GM12891 (cell line): ENCODE data around the gene FSCN2. TPM values are rescaled to one million over a fixed set of nuclear protein-coding genes. Genes with fewer than 3 reads are reported as not detected.

Source experiments
- DNase-seq: peaks from one replicate; pipeline ENCODE4 v3.0.0; 2011; ENCODE audit warnings: low spot score; ENCODE audit not compliant: insufficient read length
- FAIRE-seq: peaks from 2 replicates; lab custom pipeline; 2011; peaks lifted over from hg19 to GRCh38; lab: Jason Lieb, UNC
- PAX5 ChIP-seq: IDR thresholded peaks from 2 replicates; pipeline ENCODE4 v1.6.1; 2011; ENCODE audit warnings: low read length, moderate library complexity, mild to moderate bottlenecking; ENCODE audit not compliant: insufficient read depth, severe bottlenecking
- POLR2A ChIP-seq: IDR thresholded peaks from 2 replicates; pipeline ENCODE4 v1.6.1; 2011; ENCODE audit warnings: low read depth, low read length, control low read depth
- POLR2AphosphoS5 ChIP-seq: IDR thresholded peaks from 2 replicates; pipeline ENCODE4 v1.6.1; 2011; ENCODE audit warnings: low read depth, low read length, control low read depth
- POU2F2 ChIP-seq: IDR thresholded peaks from 2 replicates; pipeline ENCODE4 v1.6.1; 2011; ENCODE audit warnings: low read depth, mild to moderate bottlenecking, control low read depth, low read length, moderate library complexity
- SPI1 ChIP-seq: IDR thresholded peaks from 2 replicates; pipeline ENCODE4 v1.6.1; 2011; ENCODE audit warnings: low read depth, low read length, control low read depth
- TAF1 ChIP-seq: IDR thresholded peaks from 2 replicates; pipeline ENCODE4 v1.6.1; 2011; ENCODE audit warnings: low read depth, low read length, control low read depth
- polyA plus RNA-seq: library from polyadenylated mRNA; unstranded; fragments of >200 nt; gene quantifications from one replicate; pipeline ENCODE4 v1.2.1, GENCODE V29; 2012; ENCODE audit warnings: low read depth, missing spikeins, inconsistent platforms; ENCODE audit not compliant: missing spikeins

FSCN2 gene, protein sequence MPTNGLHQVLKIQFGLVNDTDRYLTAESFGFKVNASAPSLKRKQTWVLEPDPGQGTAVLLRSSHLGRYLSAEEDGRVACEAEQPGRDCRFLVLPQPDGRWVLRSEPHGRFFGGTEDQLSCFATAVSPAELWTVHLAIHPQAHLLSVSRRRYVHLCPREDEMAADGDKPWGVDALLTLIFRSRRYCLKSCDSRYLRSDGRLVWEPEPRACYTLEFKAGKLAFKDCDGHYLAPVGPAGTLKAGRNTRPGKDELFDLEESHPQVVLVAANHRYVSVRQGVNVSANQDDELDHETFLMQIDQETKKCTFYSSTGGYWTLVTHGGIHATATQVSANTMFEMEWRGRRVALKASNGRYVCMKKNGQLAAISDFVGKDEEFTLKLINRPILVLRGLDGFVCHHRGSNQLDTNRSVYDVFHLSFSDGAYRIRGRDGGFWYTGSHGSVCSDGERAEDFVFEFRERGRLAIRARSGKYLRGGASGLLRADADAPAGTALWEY
- 1.5 TPM for polyA plus RNA-seq

DNA sequence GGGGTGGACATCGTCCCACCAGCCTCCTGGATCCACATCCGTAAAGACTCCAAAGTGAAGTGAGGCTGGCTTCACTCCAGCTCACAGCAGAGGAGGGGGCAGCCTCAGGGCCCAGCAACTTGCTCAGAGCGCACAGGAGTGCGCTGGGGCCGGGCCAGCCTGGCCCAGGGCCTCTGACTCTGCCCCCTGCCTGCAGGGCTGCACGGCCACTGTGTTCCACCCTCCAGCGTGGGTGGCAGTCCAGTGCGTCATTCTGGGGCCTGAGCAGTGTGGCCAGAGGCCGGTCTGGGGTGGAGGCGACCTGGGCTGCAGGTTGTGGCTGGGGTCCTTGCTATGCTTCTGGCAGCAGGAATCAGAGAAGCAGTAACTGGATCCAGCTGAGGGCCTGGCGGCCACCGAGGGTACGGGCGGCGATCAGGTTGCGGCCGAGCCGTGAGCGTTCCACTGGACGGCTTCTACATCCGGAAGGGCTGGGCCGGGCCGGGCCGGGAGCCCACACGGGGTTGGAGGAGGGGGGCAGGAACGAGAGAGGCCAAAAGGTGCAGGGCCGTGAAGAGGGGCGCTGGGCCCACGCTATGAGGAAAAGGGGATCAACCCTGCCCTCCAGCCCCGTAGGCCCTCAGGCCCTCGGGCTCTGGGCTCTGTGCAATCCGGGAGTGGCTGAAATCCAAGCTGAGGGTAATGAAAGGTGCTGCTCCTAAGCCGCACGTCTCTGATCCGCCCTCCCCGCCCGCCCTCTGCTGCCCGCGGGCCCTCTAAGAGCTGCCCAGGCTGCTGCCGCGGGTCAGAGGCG, at the start of gene FSCN2:
FSCN2 (plus strand) TSS at position 787 of the 793 bp plus-strand sequence. CDS start 155 bp downstream, outside the sequence.
- FAIRE-seq (no peak), DNase-seq (no peak)
- no peak for TF ChIP-seq SPI1
- TF ChIP-seq POLR2A: no peak
- TF ChIP-seq TAF1: no peak
- no peak for TF ChIP-seq POU2F2
- TF ChIP-seq POLR2AphosphoS5: no peak
- TF ChIP-seq PAX5: no peak

DNA sequence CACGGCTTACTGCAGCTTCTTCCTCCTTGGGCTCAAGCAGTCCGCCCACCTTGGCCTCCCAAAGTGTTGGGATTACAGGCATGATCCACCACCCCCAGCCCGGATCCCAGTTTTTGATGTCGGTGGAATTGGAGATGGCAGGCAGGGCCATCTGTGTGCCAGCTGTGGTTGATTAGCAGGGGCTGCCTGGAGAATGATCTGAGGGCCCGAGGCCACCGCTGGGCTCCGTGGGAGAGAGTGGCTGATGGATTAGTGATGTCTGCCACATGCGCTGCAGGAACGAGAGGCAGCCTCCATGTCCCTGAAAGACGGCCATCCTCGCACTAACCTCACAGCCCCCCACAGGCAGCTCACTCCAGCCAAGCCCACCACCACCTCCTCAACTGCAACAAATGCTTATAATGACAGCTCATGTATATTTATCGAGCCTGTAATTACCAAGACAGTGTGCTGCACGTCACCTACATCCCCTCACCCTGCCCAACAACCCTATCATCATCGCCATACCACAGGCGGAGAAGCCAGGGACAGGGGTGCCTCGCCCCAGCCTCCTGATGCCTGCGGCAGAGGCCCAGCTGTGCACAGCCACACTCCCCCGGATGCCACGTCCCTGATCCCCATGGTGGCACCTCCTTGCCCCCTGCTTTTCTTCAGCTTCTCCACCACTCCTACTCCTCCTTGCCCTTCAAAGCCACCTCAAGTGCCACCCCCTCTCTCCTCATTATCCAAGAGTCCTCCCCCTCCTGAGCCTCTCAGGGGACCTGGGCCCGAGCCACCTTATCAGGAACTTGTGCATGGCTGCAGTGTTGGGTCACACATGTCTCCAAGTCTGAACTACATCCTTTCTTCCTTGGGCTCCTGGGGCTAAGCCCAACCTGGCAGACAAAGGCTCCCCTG, 48.8 kb upstream of the FSCN2 start:
- TF ChIP-seq POLR2AphosphoS5 (no peak), TAF1 (no peak), POU2F2 (no peak), POLR2A (no peak), PAX5 (no peak), SPI1 (no peak)
- no peak for FAIRE-seq
- no peak for DNase-seq

DNA sequence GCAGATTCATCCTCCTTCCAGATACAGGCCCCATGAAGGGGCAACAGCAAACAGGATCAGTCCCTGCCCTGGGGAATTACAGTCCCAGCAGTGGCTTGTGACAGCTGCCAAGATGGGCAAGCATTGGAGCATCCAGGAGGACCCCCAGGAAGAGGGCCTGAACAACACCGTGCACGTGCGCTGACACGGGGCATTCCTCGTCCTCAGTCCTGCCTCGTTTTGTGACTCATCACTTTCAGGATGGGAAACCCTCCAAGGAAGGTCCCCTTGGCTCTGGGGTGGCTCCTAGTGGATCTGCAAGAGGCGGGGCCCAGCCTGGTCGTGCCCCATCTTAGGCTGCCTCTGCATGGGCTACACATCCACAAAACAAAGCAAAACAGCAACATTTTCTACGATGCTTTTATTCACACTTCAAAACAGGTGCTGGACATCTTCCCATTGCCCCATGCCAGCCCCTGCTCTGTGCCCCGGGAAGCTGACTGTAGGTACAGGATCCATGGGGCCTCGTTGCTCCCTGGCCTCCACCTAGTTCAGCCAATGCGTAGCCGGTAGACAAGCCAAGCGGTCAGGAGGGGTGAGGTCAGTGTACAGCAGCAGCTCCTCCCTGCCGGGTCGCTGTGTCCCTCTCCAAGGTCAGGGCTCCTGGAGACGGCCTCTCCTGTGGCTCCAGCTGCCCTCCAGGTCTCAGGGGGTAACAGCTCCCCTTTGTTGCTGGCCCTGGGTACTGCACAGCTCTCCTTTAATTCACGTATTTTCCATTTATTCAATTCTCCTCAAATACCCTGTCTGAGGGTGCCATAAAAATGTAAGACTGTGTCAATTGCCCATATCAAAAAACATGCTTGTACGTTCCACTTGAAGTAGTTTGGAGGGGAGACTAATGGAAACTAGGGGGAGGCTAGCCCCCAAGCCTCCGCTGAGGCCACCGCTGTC, 47.8 kb upstream of the FSCN2 start:
- FAIRE-seq (no peak), DNase-seq (no peak)
- TF ChIP-seq POLR2AphosphoS5 (no peak), SPI1 (no peak)

DNA sequence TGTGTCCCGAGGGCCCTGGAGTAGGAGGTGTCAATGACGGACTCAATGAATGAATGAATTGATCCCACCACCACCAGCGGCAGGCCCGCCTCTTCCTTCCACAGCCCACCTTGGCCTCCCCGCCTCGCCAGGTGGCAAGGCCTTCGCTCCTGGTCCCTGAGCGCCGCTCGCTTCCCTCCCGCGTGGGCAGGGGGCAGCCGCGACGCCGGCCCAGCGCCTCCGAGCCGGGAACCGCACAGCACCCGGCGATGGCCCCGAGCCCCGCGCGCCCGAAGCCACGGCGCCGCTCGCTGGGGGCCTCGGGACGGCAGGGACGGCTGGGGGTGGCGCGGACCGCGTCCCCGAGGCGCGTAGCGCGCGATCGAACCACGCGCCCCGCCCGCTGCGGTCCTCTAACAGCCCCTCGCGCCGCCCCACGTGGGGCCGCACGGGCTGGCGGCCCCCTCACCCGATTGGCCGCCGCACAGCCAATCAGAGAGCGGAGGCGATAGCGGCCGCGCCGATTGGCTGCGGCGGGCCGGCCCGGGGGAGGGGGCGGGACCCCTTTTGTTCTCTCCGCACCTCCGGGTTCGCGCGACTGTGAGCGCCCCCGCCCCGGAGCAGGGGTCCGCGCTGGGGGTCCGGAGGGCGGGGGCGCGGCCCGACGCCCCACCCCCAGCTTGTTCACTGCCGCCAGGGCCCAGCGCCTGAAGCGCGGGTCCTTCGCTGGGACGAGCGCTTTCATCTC, 46.9 kb upstream of the FSCN2 start:
- TF ChIP-seq TAF1: no peak
- TF ChIP-seq SPI1: no peak
- no peak for TF ChIP-seq POLR2AphosphoS5
- no peak for TF ChIP-seq PAX5
- TF ChIP-seq POU2F2: no peak
- no peak for TF ChIP-seq POLR2A
- FAIRE-seq (no peak), DNase-seq (no peak)

DNA sequence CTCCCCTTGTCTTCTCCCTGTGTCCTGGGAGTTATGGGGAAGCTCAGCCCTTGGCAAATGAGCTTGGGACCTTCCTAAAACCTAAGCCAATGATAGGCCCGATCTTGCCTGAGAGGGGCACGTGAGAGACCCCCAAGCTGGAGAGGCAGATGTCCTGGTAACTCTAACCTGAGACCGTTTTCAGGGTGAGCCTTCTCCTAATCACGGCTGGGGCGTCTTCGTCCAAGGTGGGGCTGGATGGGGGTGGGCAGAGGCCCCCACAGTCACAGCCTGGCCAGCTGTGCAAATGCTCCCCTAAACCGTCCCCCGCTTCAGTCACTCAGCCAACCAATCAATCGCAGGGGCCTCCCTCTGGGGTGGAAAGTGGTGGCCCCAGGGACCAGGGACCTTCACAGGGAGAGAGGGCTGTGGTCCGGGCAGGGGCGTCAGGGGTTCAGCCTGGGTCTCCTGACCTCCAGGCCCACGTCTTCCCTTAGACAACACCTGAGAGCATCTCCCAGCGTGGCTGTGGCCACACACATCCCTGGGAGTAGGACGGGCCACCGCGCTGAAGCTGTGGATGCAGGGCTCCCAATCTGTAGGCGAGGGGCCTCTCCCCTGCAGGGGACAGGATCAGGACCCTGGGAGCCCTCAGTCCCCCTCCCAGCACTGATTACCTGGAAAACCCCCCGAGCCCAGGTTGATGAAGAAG, 46.2 kb upstream of the FSCN2 start:
- TF ChIP-seq POLR2AphosphoS5 (no peak), SPI1 (no peak), TAF1 (no peak), POU2F2 (no peak), POLR2A (no peak)
- FAIRE-seq (no peak), DNase-seq (no peak)

DNA sequence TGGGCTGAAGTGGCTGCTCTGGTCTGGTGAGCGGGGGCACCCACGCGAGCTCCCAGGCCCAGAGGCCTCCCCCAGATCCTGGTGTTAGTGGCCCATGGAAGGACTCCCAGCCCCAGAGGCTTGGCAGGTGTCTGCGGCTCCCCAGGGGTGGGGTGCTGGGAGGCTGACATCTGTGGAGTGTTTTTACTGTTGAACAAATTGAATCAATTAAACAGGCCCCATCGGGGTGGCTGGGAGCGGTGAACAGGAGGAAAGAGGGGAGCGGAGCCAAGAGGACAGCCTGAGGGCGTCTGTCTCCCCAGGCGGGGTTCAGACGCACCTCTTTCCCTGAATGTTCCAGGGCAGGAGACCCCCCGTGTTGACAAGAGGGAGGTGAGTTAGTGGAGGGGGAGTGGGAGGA, 45.5 kb upstream of the FSCN2 start:
- FAIRE-seq: no peak
- no peak for DNase-seq
- TF ChIP-seq POU2F2: no peak
- TF ChIP-seq SPI1: no peak
- no peak for TF ChIP-seq TAF1
- no peak for TF ChIP-seq PAX5
- TF ChIP-seq POLR2AphosphoS5: no peak
- TF ChIP-seq POLR2A: no peak

DNA sequence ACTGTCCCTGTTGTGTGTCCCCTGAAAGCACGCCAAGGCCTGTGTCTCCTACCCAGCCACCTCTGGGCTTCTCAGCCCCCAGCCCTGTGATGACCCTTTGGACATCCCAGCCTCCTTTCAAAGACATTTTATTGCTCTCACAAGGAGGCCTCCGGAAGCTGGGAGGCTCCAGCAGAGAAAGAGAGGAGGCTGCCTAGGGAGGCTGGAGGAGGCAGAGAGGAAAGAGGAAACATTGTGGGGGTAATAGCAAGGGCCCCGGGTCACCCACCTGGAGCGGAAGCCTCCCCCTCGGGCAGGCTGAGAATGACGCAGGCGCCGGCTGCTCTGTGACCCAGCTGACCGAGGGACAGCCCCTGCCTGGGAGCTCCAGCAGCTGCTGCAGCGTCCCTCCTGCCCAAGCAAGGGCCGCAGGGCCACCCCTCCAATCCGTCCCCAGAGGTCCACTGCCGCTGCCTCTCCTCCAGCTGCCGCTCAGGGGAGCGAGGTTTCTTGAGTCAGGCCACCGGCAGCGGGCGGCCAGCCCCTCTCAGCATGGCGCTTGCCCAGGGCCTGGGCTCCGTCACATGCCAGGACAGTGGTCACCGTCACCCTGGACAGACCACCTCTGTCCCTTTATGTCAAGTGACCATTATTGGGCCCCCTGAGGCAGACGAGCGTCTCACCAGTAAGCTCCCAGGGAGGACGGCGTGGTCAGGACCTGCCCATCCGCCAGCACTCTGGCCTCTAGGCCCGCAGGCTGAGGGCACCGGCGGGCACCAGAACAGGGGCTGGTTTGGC, 44.9 kb upstream of the FSCN2 start:
- TF ChIP-seq POU2F2: no peak
- no peak for TF ChIP-seq TAF1
- TF ChIP-seq SPI1: no peak
- DNase-seq: no peak
- no peak for FAIRE-seq
